Lung (tissue), 16 donors: ENCODE results near the gene KCNAB3. TPM values are rescaled to one million over a fixed set of nuclear protein-coding genes. Genes with fewer than 3 reads are reported as not detected.

Experiments
- ATAC-seq: fragments of 200-7000 bp; cut with Tn5 transposase; one replicate; pipeline ENCODE4 v1.9.1; 2020; ENCODE audit warnings: moderate number of reproducible peaks; ENCODE audit not compliant: insufficient read depth, low FRiP score
- DNase-seq, 3 donors: peaks; one replicate each; pipeline ENCODE4 v3.0.0-alpha.2; 2013 to 2017
- H3K27ac ChIP-seq, 2 donors: one replicate each; pipeline ENCODE4 v1.5.1; 2013; ENCODE audit warnings: mild to moderate bottlenecking in 2 of 2, moderate library complexity in 2 of 2, control low read depth in 1 of 2, inconsistent platforms in 1 of 2, low read depth in 1 of 2, low read length in 1 of 2
- H3K27me3 ChIP-seq, 3 donors: one replicate each; pipeline ENCODE4 v1.5.1; 2013; ENCODE audit warnings: low read length in 2 of 3; ENCODE audit not compliant: control insufficient read depth in 3 of 3, insufficient read depth in 3 of 3
- H3K36me3 ChIP-seq, 4 donors: one replicate each; pipeline ENCODE4 v1.5.1; 2013; ENCODE audit warnings: low read length in 4 of 4, mild to moderate bottlenecking in 1 of 4, moderate library complexity in 1 of 4; ENCODE audit not compliant: control insufficient read depth in 4 of 4, insufficient read depth in 4 of 4
- H3K4me1 ChIP-seq, 5 donors: one replicate each; pipeline ENCODE4 v1.5.1; 2013; ENCODE audit warnings: low read length in 5 of 5, mild to moderate bottlenecking in 2 of 5, moderate library complexity in 1 of 5; ENCODE audit not compliant: control insufficient read depth in 5 of 5, insufficient read depth in 5 of 5
- H3K4me3 ChIP-seq: one replicate; pipeline ENCODE4 v1.5.1; 2013; ENCODE audit warnings: mild to moderate bottlenecking, control low read depth, moderate library complexity
- H3K9ac ChIP-seq, 2 donors: one replicate each; pipeline ENCODE4 v1.5.1; 2013; ENCODE audit warnings: low read length in 2 of 2, control low read depth in 1 of 2; ENCODE audit not compliant: insufficient read depth in 1 of 2
- H3K9me3 ChIP-seq, 4 donors: one replicate each; pipeline ENCODE4 v1.5.1; 2013; ENCODE audit warnings: low read length in 3 of 4, mild to moderate bottlenecking in 1 of 4, moderate library complexity in 1 of 4; ENCODE audit not compliant: control insufficient read depth in 4 of 4, insufficient read depth in 3 of 4
- CTCF ChIP-seq: IDR thresholded peaks from 2 replicates; pipeline ENCODE4 v1.5.1; 2012; ENCODE audit warnings: mild to moderate bottlenecking; ENCODE audit errors: control extremely low read depth, extremely low read depth
- WGBS, 2 donors: extraction: QIAGEN DNeasy Blood & Tissue Kit; methylation state at CpG; one replicate each; pipeline ENCODE4 v1.1.7; 2013; 5-methylcytosine and 5-hydroxymethylcytosine counted together
- long read RNA-seq, 5 donors: transcript quantifications; one replicate each; lab custom pipeline, GENCODE V29; 2026
- polyA plus RNA-seq, 2 donors: library from polyadenylated mRNA; stranded (reverse); fragments of 200-250 nt; gene quantifications; one replicate each; pipeline ENCODE4 v1.2.1, GENCODE V29; 2013
- total RNA-seq, 2 donors: library from RNA; depleted of rRNA in 1 of 2; stranded (reverse); fragments of >200 nt in 1 of 2; gene quantifications; one replicate each; pipeline ENCODE4 v1.2.1, GENCODE V29; 2014 to 2021
- donor health status: control.
- donor health status: control.
- donor health status: Bipolar disorder and iron deficiency.
- donor health status: healthy.
- donor health status: DM: yes; HTN: yes; CAD: no.

KCNAB3 gene
- 1 to 10 TPM; 1.3 to 5.8 TPM for total RNA-seq
- 1 to 10 TPM; 2.6 to 3.9 TPM for polyA plus RNA-seq
- long read RNA-seq, donor 1, partial matches to known transcripts, result 0 of 1 reads
- long read RNA-seq, donor 1, other reads (novel, unspliced or antisense), result 0 of 1 reads
- long read RNA-seq, donor 2, partial matches to known transcripts, result 0 of 2 reads
- long read RNA-seq, donor 2, other reads (novel, unspliced or antisense), result 0 of 2 reads
- long read RNA-seq, donor 3, partial matches to known transcripts, result 0 of 2 reads
- long read RNA-seq, donor 3, other reads (novel, unspliced or antisense), result 0 of 2 reads
- long read RNA-seq, donor 4, result 0 reads
- long read RNA-seq, donor 5, partial matches to known transcripts, result 0 of 3 reads
- long read RNA-seq, donor 5, other reads (novel, unspliced or antisense), result 0 of 3 reads

DNA sequence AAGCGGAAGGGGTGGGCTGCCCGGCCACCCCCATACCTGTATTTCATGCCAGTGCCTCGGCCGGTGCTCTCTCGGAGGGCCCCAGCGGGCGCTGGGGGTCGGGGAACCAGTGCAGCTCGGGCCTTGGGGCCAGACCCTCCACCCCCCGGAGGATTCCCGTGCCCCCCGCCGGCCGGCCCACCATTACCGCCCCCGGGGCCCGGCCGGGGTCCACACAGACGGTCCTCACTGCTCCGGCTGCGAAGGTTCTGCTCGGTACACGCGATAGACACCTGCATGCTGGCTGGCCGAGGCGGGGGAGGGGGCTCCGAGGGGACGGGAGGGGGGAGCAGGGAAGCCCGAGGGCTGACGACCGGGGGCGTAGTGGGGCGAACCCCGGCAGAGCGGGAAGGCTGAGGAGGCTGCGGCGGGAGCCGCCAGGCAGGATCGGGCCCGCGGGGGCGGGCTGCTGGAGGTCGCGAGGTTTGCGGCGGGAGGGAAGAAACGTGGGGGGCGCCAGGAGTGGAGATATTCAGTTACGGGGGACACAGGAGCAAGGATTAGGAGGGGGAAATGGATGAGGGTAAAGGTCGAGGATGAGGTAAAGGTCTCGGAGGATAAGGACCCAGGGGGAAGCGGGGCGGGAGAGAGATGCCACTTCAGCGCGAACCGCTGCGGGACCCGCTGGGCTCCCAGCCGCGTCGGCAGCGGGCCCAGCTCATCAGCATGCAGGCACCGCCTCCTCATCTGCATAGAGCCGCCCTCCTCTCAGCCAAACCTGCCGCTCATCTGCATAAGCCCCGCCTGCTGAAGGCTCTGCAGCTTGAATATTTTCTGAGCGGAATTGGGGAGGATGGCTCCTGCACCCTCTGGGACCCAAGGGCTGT, at the start of gene KCNAB3:
KCNAB3 (minus strand) TSS at position 699 of the 866 bp plus-strand sequence; CDS start at position 278, 421 bp downstream.
- Histone ChIP-seq H3K4me1 (peaks cover 0 to 29% (median 7%) of the 10 kb centered on the region in 5 donors), H3K27me3 (no peaks in the 10 kb centered on the region), H3K9me3 (no peaks in the 10 kb centered on the region), H3K27ac (no peak within 1 kb of the TSS), H3K36me3 (peaks cover 0 to 4% (median 1%) of the 10 kb centered on the region in 4 donors), H3K4me3 (no peak within 1 kb of the TSS), H3K9ac (no peak within 1 kb of the TSS)
- peak; percentile 80 to 87 (median 86) for DNase-seq
- ATAC-seq, result no peak
- WGBS, 2 donors, result 61 to 66% methylated on average over 66 to 67 of the region's 67 CpGs
- no peak for TF ChIP-seq CTCF

DNA sequence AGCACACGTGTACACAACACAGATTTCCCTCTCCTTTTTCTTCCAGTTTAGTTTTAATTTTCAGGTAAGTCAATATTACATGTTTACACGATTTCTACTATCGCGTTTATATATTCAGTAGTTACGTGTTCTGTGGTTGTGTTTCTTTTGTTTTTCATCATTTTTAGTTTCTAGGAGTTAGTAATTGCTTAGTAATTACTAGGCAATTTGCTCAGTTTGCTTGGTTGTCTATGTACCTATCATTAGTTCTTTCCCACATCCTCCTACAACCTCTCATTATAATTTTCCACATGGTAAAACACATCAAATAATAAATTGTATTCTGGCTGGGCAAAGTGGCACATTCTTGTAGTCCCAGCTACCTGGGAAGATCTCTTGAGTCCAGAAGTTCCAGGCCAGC, 48.1 kb upstream of the KCNAB3 start:
- ATAC-seq (no peak), DNase-seq (no peak)
- Histone ChIP-seq H3K27me3 (no peaks in the 10 kb centered on the region), H3K36me3 (no peaks in the 10 kb centered on the region), H3K9me3 (peaks cover 0 to 9% (median 4%) of the 10 kb centered on the region in 4 donors), H3K4me3 (no peak overlapping the region), H3K9ac (no peak overlapping the region), H3K27ac (no peak overlapping the region), H3K4me1 (peaks cover 0 to 5% (median 0%) of the 10 kb centered on the region in 5 donors)
- no peak for TF ChIP-seq CTCF
- 90 to 92% methylated on average over 5 of the region's 5 CpGs for WGBS, 2 donors

- Histone ChIP-seq H3K4me3 (no peak overlapping the region), H3K36me3 (no peaks in the 10 kb centered on the region), H3K9me3 (peaks cover 0 to 9% (median 4%) of the 10 kb centered on the region in 4 donors), H3K27ac (no peak overlapping the region), H3K9ac (no peak overlapping the region), H3K27me3 (no peaks in the 10 kb centered on the region), H3K4me1 (peaks cover 0 to 5% (median 0%) of the 10 kb centered on the region in 5 donors)
- WGBS, 2 donors, result 83 to 85% methylated on average over 4 of the region's 4 CpGs
- TF ChIP-seq CTCF, result no peak
- DNase-seq (peak in 1 of 3 donors; percentile 17), ATAC-seq (no peak)
Observed at GRCh38 chr17:7977039-7977438, 47.4 kb upstream of the KCNAB3 start.
